OCI-LY7 (cell line): ENCODE results near the gene KDM4D. TPM values are rescaled to one million over a fixed set of nuclear protein-coding genes. Genes with fewer than 3 reads are reported as not detected.

Experiments
- Bru-seq: library from RNA; stranded (reverse); fragments of 400-500 nt; gene quantifications from one replicate; lab custom pipeline; 2021; lab: Mats Ljungman, UMichigan
- BruChase-seq, 2 experiments: library from RNA; stranded (reverse); fragments of 400-500 nt; gene quantifications; one replicate each; lab custom pipeline; 2021; lab: Mats Ljungman, UMichigan
- BruUV-seq: library from RNA; stranded (reverse); fragments of 400-500 nt; replicated peaks from 2 replicates; lab custom pipeline; 2021; lab: Mats Ljungman, UMichigan
- CTCF ChIA-PET: fragments of 300-600 bp; sonication (Branson Sonifier 250); formaldehyde crosslinking; loops from one replicate; lab custom pipeline; 2022; ENCODE audit warnings: antibody characterized with exemption; ENCODE audit not compliant: unreplicated experiment; lab: Charles Lee
- POLR2A ChIA-PET: fragments of 300-600 bp; sonication (Branson Sonifier 250); formaldehyde crosslinking; loops from one replicate; lab custom pipeline; 2022; ENCODE audit warnings: antibody characterized with exemption; lab: Charles Lee
- DNase-seq: peaks from one replicate; pipeline ENCODE4 v3.0.0-alpha.2; 2015; ENCODE audit warnings: low spot score
- H2AFZ ChIP-seq: fragments of 200-600 bp; sonication (generic), shearing (Covaris generic); 2 replicates; pipeline ENCODE4 v1.6.1; 2014; ENCODE audit warnings: mild to moderate bottlenecking, antibody characterized with exemption, low read length, moderate library complexity
- H3K27ac ChIP-seq: fragments of 200-600 bp; sonication (generic); 2 replicates; pipeline ENCODE4 v1.5.1; 2014; ENCODE audit warnings: mixed run types, low read depth, mild to moderate bottlenecking, moderate library complexity, low read length, inconsistent platforms; ENCODE audit not compliant: poor library complexity, severe bottlenecking
- H3K36me3 ChIP-seq: fragments of 200-600 bp; sonication (generic); 2 replicates; pipeline ENCODE4 v1.6.1; 2014; ENCODE audit warnings: mild to moderate bottlenecking, antibody characterized with exemption, low read length, moderate library complexity, mixed read lengths; ENCODE audit not compliant: insufficient read depth
- H3K4me1 ChIP-seq: fragments of 200-600 bp; sonication (generic); 2 replicates; pipeline ENCODE4 v1.5.1; 2014; ENCODE audit warnings: mild to moderate bottlenecking, low read length; ENCODE audit not compliant: insufficient read depth, poor library complexity, severe bottlenecking
- H3K4me2 ChIP-seq: fragments of 200-600 bp; sonication (generic); 2 replicates; pipeline ENCODE4 v1.6.1; 2014; ENCODE audit warnings: mild to moderate bottlenecking, low read length
- H3K4me3 ChIP-seq: fragments of 200-600 bp; sonication (generic); 2 replicates; pipeline ENCODE4 v1.5.1; 2014; ENCODE audit warnings: mild to moderate bottlenecking, low read depth, low read length; ENCODE audit not compliant: poor library complexity, severe bottlenecking
- H3K79me2 ChIP-seq: fragments of 200-600 bp; sonication (generic); 2 replicates; pipeline ENCODE4 v1.6.1; 2016; ENCODE audit warnings: low read depth, mild to moderate bottlenecking, low read length, moderate library complexity, mixed read lengths; ENCODE audit not compliant: insufficient read depth
- H3K9me2 ChIP-seq: fragments of 200-600 bp; sonication (generic); 2 replicates; pipeline ENCODE4 v1.6.1; 2016; ENCODE audit warnings: mild to moderate bottlenecking, low read length, mixed read lengths; ENCODE audit not compliant: insufficient read depth
- H3K9me3 ChIP-seq: fragments of 200-600 bp; sonication (generic); 2 replicates; pipeline ENCODE4 v1.6.1; 2014; ENCODE audit warnings: mild to moderate bottlenecking, mixed run types, low read length, mixed read lengths
- H4K20me1 ChIP-seq: fragments of 200-600 bp; sonication (generic); 2 replicates; pipeline ENCODE4 v1.6.1; 2014; ENCODE audit warnings: mild to moderate bottlenecking, antibody characterized with exemption, low read length, moderate library complexity, mixed read lengths; ENCODE audit not compliant: insufficient read depth
- EZH2phosphoT487 ChIP-seq: fragments of 200-600 bp; sonication (generic); IDR thresholded peaks from 2 replicates; pipeline ENCODE4 v1.6.1; 2018; ENCODE audit warnings: low read depth, borderline replicate concordance, mild to moderate bottlenecking, mixed run types, antibody characterized with exemption, low read length, moderate library complexity, mixed read lengths
- intact Hi-C: fragments of 100-400 bp; cut with micrococcal nuclease; formaldehyde crosslinking; loops from one replicate; pipeline ENCODE4 v1.10.0; 2022; ENCODE audit not compliant: unreplicated experiment
- long read RNA-seq: library from polyadenylated mRNA; stranded (forward); transcript quantifications from one replicate; pipeline ENCODE4 v2.0.0, GENCODE V29; 2022
- total RNA-seq, 2 experiments: library from RNA; depleted of rRNA in 1 of 2; stranded (reverse); fragments of >200 nt in 1 of 2; shearing (Covaris generic) in 1 of 2; gene quantifications; 2 replicates each; pipeline ENCODE4 v1.2.3, GENCODE V29; 2014 to 2022
- TF ChIP-seq, protein P1 (sequence below): fragments of 200-600 bp; sonication (generic); conservative IDR thresholded peaks from 2 replicates; pipeline ENCODE4 v1.5.1; 2014; ENCODE audit warnings: mild to moderate bottlenecking, antibody characterized with exemption, low read length, moderate library complexity, mixed read lengths

Gene KDM4D
- total RNA-seq (2014; rRNA removed; shearing (Covaris generic)) (0.62 and 1.0 TPM in 2 replicates), total RNA-seq (2022) (1.4 and 1.6 TPM in 2 replicates), Bru-seq, nascent RNA (percentile 51 among the genes with signal in this experiment), BruChase-seq, experiment 1, labeled RNA remaining after a 6-hour chase (percentile 30 among the genes with signal in this experiment), BruChase-seq, experiment 2, labeled RNA remaining after a 2-hour chase (percentile 37 among the genes with signal in this experiment)
- long read RNA-seq, partial matches to known transcripts: 0 of 3 reads
- long read RNA-seq, other reads (novel, unspliced or antisense): 0 of 3 reads

DNA sequence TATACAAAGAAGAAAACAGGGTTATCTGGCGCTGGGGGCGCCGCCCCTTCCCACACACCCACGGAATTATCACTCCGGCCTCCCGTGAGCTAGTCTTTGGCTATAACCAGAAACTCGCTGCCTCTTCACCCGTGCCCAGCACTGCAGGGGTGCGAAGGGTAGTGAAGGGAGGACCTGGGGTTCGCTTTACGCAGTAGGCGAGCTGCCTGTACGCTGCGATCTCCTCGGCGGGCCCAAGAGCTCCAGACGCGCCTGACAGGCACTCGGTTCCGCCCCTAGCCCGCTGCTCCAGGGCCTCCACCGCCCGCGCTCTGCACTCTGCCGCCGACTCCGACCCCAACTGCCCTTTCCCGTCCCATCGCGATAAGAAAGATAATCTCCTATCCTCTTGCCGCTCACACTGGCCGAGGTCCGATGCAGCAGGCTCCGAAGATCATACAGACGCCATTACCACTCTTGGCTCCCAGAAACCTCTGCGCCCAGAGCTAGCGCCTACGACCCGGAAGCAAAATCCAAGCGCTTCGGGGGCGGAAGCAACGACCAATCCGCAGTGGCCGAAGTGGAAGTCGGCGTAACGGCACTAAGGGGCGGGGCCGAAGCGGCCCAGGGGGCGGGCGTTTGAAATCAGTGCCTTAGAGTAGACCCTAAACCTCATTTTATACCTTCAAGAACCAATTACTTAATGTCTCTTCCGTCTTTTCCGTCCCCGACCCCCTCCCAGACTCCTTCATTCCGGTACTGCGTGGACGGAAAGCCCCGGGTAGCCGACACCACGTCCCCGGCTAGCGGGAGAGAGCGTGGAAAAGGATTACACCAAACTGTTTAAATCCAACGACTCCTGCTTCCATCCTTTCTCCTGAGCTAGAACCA, at the start of gene KDM4D, which contains the start of gene CWC15:
TSS of gene KDM4D (plus strand) at position 611 of the 870 bp plus-strand sequence. CDS start 23,664 bp downstream, outside the sequence.
TSS of gene CWC15 (minus strand) at position 458 of the 870 bp plus-strand sequence. CDS start 1,371 bp downstream, outside the sequence.
- H3K4me1 ChIP-seq: peaks cover 10% of the 10 kb centered on the region
- ChIA-PET POLR2A (interaction anchor here (0.5 to 2.7 kb wide), 7 partner anchors 9 to 300 kb away, joined by 3 to 18 read pairs (median 3); partner anchors contain the start of gene SRSF8), CTCF (interaction anchor here (0.6 to 1.2 kb wide), 5 partner anchors 94 to 468 kb away, joined by 4 read pairs; partner anchors contain the start of gene ENDOD1)
- peak within 1 kb of the TSS; percentile 91 for H3K4me2 ChIP-seq
- no peaks in the 10 kb centered on the region for H3K9me2 ChIP-seq
- H4K20me1 ChIP-seq: peaks cover 9% of the 10 kb centered on the region; the same call in 1 of the 2 replicates
- H2AFZ ChIP-seq: peak within 1 kb of the TSS; percentile 99
- H3K27ac ChIP-seq: peak within 1 kb of the TSS; percentile 39
- H3K4me3 ChIP-seq: peak within 1 kb of the TSS; percentile 94
- H3K36me3 ChIP-seq: peaks cover 36% of the 10 kb centered on the region
- BruUV-seq: no TSS peak
- H3K9me3 ChIP-seq: peaks cover 5% of the 10 kb centered on the region; the same call in 1 of the 2 replicates
- intact Hi-C loops: loop anchor here (2.0 kb wide), 3 partner anchors 95 to 845 kb away; partner anchors contain the start of gene PANX1
- H3K79me2 ChIP-seq: peaks cover 18% of the 10 kb centered on the region
- DNase-seq: peak; percentile 95
- TF ChIP-seq, protein P1, sequence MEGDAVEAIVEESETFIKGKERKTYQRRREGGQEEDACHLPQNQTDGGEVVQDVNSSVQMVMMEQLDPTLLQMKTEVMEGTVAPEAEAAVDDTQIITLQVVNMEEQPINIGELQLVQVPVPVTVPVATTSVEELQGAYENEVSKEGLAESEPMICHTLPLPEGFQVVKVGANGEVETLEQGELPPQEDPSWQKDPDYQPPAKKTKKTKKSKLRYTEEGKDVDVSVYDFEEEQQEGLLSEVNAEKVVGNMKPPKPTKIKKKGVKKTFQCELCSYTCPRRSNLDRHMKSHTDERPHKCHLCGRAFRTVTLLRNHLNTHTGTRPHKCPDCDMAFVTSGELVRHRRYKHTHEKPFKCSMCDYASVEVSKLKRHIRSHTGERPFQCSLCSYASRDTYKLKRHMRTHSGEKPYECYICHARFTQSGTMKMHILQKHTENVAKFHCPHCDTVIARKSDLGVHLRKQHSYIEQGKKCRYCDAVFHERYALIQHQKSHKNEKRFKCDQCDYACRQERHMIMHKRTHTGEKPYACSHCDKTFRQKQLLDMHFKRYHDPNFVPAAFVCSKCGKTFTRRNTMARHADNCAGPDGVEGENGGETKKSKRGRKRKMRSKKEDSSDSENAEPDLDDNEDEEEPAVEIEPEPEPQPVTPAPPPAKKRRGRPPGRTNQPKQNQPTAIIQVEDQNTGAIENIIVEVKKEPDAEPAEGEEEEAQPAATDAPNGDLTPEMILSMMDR: no peak
- no peak for TF ChIP-seq EZH2phosphoT487

DNA sequence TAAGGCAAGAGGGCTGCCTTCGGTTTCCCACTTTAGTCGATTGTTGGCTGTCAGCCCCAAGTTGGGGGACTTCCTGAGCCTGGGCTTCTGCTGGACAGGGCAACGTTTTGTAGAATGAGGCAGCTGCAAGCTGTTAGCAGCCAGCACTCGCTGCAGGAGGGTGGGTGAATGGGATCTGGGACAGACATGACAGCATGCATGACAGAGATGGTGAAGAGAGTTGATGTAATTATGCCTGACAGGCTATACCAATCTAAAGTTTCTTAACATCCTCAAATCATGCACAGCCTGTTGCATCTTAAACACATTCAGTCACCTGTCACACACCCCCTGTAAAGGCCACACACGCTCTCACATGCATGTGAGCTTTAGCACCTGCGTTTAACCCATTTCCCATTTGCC, 49.3 kb upstream of the KDM4D start:
- H3K4me3 ChIP-seq: no peak overlapping the region
- H3K79me2 ChIP-seq: no peaks in the 10 kb centered on the region
- no peak overlapping the region for H3K27ac ChIP-seq
- H3K9me3 ChIP-seq: no peaks in the 10 kb centered on the region
- H3K9me2 ChIP-seq: no peaks in the 10 kb centered on the region
- TF ChIP-seq, protein P1: no peak
- no peak for TF ChIP-seq EZH2phosphoT487
- POLR2A ChIA-PET: interaction anchor here (0.6 to 1.4 kb wide), 3 partner anchors 9 to 984 kb away, joined by 3 to 5 read pairs (median 3); no protein-coding TSS in a partner anchor
- DNase-seq: peak; percentile 27
- H4K20me1 ChIP-seq: no peaks in the 10 kb centered on the region
- peaks cover 12% of the 10 kb centered on the region for H3K4me1 ChIP-seq
- CTCF ChIA-PET: no interaction called here
- BruUV-seq: no TSS peak
- H3K4me2 ChIP-seq: peak overlapping the region; percentile 12; the same call in 1 of the 2 replicates
- peak overlapping the region; percentile 59; the same call in 1 of the 2 replicates for H2AFZ ChIP-seq
- no peaks in the 10 kb centered on the region for H3K36me3 ChIP-seq
- intact Hi-C loops: no loop called here
